OCI-LY1 (cell line): ENCODE data around the gene WDR75.

Experiments used
- H2AFZ ChIP-seq: fragments of 200-600 bp; sonication (generic), shearing (Covaris generic); 2 replicates; pipeline ENCODE4 v1.6.0; 2014; ENCODE audit warnings: antibody characterized with exemption, mild to moderate bottlenecking, low read length
- H3F3A ChIP-seq: fragments of 200-600 bp; sonication (generic), shearing (Covaris generic); 2 replicates; pipeline ENCODE4 v1.6.0; 2014; ENCODE audit warnings: mild to moderate bottlenecking, antibody characterized with exemption, low read length, moderate library complexity; ENCODE audit not compliant: insufficient read depth
- H3K27ac ChIP-seq: fragments of 200-600 bp; sonication (generic); 2 replicates; pipeline ENCODE4 v1.5.1; 2014; ENCODE audit warnings: low read length, mixed run types, mild to moderate bottlenecking, low read depth; ENCODE audit not compliant: poor library complexity, severe bottlenecking
- H3K27me3 ChIP-seq: fragments of 200-600 bp; sonication (generic); 2 replicates; pipeline ENCODE4 v1.6.0; 2014; ENCODE audit warnings: antibody characterized with exemption, mild to moderate bottlenecking, low read length, moderate library complexity; ENCODE audit not compliant: insufficient read depth
- H3K36me3 ChIP-seq: fragments of 200-600 bp; sonication (generic); 2 replicates; pipeline ENCODE4 v1.6.1; 2014; ENCODE audit warnings: mild to moderate bottlenecking, antibody characterized with exemption, low read length, moderate library complexity, mixed read lengths; ENCODE audit not compliant: insufficient read depth
- H3K4me1 ChIP-seq: fragments of 200-600 bp; sonication (generic); 2 replicates; pipeline ENCODE4 v1.5.1; 2014; ENCODE audit warnings: mild to moderate bottlenecking, low read length, moderate library complexity; ENCODE audit not compliant: insufficient read depth, severe bottlenecking
- H3K4me2 ChIP-seq: fragments of 200-600 bp; sonication (generic), shearing (Covaris generic); 2 replicates; pipeline ENCODE4 v1.6.1; 2014; ENCODE audit warnings: low read length
- H3K4me3 ChIP-seq: fragments of 200-600 bp; sonication (generic); 2 replicates; pipeline ENCODE4 v1.5.1; 2014; ENCODE audit warnings: low read length, low read depth, mild to moderate bottlenecking, mixed read lengths; ENCODE audit not compliant: poor library complexity, severe bottlenecking
- H3K79me2 ChIP-seq: fragments of 200-600 bp; shearing (Covaris generic); 2 replicates; pipeline ENCODE4 v1.6.1; 2016; ENCODE audit warnings: mixed run types, low read length, mixed read lengths; ENCODE audit not compliant: insufficient read depth
- H3K9ac ChIP-seq: fragments of 200-600 bp; sonication (generic), shearing (Covaris generic); 2 replicates; pipeline ENCODE4 v1.6.1; 2014; ENCODE audit warnings: mild to moderate bottlenecking, low read length, mixed read lengths
- H3K9me2 ChIP-seq: fragments of 200-600 bp; sonication (generic), shearing (Covaris generic); 2 replicates; pipeline ENCODE4 v1.6.1; 2014; ENCODE audit warnings: low read depth, mild to moderate bottlenecking, low read length, mixed read lengths
- H3K9me3 ChIP-seq: fragments of 200-600 bp; shearing (Covaris generic); 2 replicates; pipeline ENCODE4 v1.6.1; 2014; ENCODE audit warnings: low read length, mixed read lengths
- H4K20me1 ChIP-seq: fragments of 200-600 bp; sonication (generic), shearing (Covaris generic); 2 replicates; pipeline ENCODE4 v1.6.0; 2016; ENCODE audit warnings: mild to moderate bottlenecking, low read length; ENCODE audit not compliant: insufficient read depth
- CTCF ChIP-seq: fragments of 200-600 bp; sonication (generic), shearing (Covaris generic); IDR thresholded peaks from 2 replicates; pipeline ENCODE4 v1.5.1; 2017; ENCODE audit warnings: mild to moderate bottlenecking, antibody characterized with exemption, low read length, moderate library complexity, mixed read lengths
- EZH2 ChIP-seq: fragments of 200-600 bp; sonication (generic), shearing (Covaris generic); IDR thresholded peaks from 2 replicates; pipeline ENCODE4 v1.8.0; 2017; ENCODE audit warnings: borderline replicate concordance, mixed run types, mild to moderate bottlenecking, antibody characterized with exemption, low read length, moderate library complexity, mixed read lengths

The WDR75 gene

GRCh38 chr2:189446780-189447179 is 5.5 kb downstream of the WDR75 start:
- peaks cover 27% of the 10 kb centered on the region for H3K4me1 ChIP-seq
- TF ChIP-seq CTCF (no peak), EZH2 (no peak)
- H3K9me3 ChIP-seq, result no peaks in the 10 kb centered on the region
- H2AFZ ChIP-seq, result no peak overlapping the region
- H3K9ac ChIP-seq, result no peak overlapping the region
- no peaks in the 10 kb centered on the region for H3K9me2 ChIP-seq
- no peak overlapping the region for H3K4me2 ChIP-seq
- H3F3A ChIP-seq, result no peaks in the 10 kb centered on the region
- no peak overlapping the region for H3K4me3 ChIP-seq
- no peak overlapping the region for H3K27ac ChIP-seq
- peaks cover 51% of the 10 kb centered on the region for H3K79me2 ChIP-seq
- H4K20me1 ChIP-seq, result no peaks in the 10 kb centered on the region
- H3K36me3 ChIP-seq, result peaks cover 90% of the 10 kb centered on the region
- no peaks in the 10 kb centered on the region for H3K27me3 ChIP-seq

- Histone ChIP-seq H3K4me2 (no peak overlapping the region), H3K27ac (no peak overlapping the region), H4K20me1 (no peaks in the 10 kb centered on the region), H3K36me3 (peaks cover 97% of the 10 kb centered on the region), H3K4me1 (no peaks in the 10 kb centered on the region), H3K9me3 (no peaks in the 10 kb centered on the region), H2AFZ (no peak overlapping the region), H3K79me2 (no peaks in the 10 kb centered on the region), H3K9me2 (no peaks in the 10 kb centered on the region), H3K9ac (no peak overlapping the region), H3K27me3 (no peaks in the 10 kb centered on the region), H3F3A (no peaks in the 10 kb centered on the region), H3K4me3 (no peak overlapping the region)
- TF ChIP-seq CTCF (no peak), EZH2 (no peak)
These were observed 12.7 kb downstream of the WDR75 start for GRCh38 chr2:189454009-189454408.

GRCh38 chr2:189465076-189465475 is 23.8 kb downstream of the WDR75 start:
- H3K27me3 ChIP-seq, result no peaks in the 10 kb centered on the region
- H3F3A ChIP-seq, result no peaks in the 10 kb centered on the region
- TF ChIP-seq EZH2, result no peak
- no peak for TF ChIP-seq CTCF
- no peak overlapping the region for H3K9ac ChIP-seq
- no peaks in the 10 kb centered on the region for H4K20me1 ChIP-seq
- no peaks in the 10 kb centered on the region for H3K9me2 ChIP-seq
- no peak overlapping the region for H3K4me2 ChIP-seq
- H3K27ac ChIP-seq, result no peak overlapping the region
- no peaks in the 10 kb centered on the region for H3K4me1 ChIP-seq
- no peaks in the 10 kb centered on the region for H3K79me2 ChIP-seq
- H3K9me3 ChIP-seq, result no peaks in the 10 kb centered on the region
- peaks cover 96% of the 10 kb centered on the region for H3K36me3 ChIP-seq
- no peak overlapping the region for H3K4me3 ChIP-seq
- no peak overlapping the region for H2AFZ ChIP-seq
